Jurkat, Clone E6-1 (cell line): ENCODE measurements around the gene TBX15.

ENCODE experiments used
- DNase-seq: peaks from one replicate; pipeline ENCODE4 v3.0.0-alpha.2; 2011; ENCODE audit warnings: low read depth, low spot score
- H3K4me3 ChIP-seq: 2 replicates; pipeline ENCODE4 v1.5.1; 2011; ENCODE audit warnings: mild to moderate bottlenecking, low read length, control low read depth, moderate library complexity

TBX15 gene

DNA sequence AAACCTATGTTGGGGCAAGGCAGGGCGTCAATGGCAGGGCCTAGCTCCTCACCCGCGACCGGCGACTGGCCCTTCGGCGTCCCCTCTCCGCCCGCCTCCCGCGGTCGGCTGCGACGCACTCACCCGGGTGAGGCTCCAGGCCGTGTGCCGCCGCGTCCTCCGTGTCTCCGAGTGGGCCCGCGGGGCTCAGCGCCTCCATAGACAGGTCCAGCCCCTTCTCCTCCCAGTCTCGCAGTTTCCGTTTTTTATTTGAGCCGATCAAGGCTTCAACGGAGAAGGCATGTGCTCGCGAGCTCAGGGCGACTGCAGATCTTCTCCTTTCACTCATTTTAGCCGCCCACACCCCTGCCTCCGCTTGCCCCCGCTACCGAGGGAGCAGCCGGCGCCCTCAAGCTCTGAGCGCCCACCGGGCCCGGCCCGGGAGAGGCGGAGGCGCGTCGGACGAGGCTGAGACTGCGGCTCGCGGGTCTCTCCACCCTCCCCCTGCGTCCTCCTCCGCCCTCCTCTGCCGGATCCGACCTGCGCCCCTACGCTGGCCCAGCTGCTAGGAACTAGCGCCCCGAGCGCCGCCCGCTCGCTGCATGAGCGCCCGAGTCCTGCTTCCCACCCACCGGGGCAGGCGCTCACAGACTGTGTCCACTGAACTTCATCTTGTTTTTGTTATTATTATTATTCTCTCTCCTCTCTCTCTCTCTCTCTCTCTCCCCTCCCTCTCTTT, 516 bp downstream of the TBX15 start:
- no peak for DNase-seq

DNA sequence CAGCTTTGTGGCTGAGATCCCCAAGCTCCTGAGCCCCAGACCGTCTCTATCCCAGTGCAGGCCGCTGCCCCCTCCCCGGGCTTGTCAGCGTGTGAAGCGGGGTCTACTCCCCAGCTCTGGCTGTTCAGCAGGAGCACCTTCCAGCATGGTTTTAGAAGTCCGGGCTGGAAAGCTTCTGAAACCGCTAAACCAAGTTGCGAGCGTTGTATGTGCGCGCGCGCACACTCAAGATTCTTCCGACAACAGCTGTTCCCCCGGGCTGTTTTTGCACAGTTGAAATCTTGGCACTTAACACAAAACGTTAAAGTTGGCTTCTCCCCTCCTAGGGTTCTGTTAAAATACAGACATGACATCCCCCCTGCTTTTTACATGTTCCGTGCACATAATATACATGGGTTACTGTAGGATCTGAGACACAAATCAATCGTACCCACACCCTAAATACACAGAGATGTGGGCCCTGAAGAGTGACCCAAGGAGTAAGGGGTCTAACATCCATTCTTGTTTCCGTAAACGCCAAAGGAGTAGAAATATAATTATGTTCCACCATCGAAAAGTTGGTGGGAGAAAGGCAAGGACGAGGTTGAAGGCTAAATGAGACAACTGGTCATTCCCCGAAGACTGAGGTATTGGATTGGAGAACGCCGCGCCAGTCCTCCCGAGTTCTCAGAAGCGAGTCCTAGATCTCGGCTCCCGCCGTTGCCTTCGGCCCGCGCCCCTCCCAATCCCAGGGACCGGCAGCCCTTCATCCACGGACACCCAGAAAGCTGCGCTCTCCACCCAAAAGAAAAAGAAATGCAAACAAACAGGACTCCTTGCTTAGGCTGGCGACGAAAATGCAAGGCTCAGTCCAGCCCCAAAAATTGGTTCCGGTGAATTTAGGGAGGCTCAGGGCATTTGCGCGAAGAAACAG, 1.3 kb downstream of the TBX15 start:
- no peak for DNase-seq
- no peak overlapping the region for H3K4me3 ChIP-seq

More for the DNA sequence above, 516 bp downstream of the TBX15 start:
- H3K4me3 ChIP-seq = no peak overlapping the region

DNA sequence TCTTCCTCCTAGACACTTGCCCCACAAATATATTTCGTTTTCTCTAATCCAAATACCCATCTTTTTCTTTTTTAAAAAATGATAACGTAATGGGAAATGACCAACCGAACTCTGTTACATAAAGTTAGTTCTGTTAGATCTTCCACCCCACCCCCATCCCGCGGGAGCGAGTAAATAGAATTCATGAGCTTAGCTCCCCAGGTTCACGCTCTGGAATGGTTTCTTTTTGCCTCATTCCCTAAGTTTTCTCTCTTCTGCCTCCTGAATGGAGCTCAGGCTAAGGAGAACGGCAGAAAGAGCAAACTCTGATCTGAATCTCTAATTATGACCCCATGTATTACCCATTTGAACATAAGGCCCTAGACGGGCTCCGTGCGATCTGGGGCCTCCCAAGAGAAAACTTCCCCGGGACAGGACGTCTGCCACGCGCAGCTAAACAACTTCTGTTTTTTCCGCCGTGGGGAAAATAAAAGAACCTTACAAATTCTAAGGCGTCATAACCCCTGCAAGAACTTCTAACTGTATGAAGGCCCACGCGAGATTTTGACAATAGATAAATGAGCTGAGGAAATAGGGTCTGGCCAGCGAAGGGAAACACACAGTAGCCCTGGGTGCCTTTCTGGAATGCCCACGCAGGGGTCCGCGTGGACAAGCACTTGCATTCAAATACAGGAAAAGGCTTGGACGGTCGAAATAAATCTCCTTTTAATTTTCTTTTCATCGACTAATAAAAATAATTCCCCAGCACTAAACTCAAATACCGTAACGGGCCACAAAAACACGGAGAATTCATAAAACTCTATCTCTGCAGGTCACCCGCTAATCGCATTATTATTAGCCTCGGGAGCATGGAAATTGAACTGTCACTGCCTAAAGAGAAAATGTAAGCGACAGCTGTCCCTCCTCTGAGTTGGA, 2.2 kb downstream of the TBX15 start:
- DNase-seq = no peak
- no peak overlapping the region for H3K4me3 ChIP-seq

DNA sequence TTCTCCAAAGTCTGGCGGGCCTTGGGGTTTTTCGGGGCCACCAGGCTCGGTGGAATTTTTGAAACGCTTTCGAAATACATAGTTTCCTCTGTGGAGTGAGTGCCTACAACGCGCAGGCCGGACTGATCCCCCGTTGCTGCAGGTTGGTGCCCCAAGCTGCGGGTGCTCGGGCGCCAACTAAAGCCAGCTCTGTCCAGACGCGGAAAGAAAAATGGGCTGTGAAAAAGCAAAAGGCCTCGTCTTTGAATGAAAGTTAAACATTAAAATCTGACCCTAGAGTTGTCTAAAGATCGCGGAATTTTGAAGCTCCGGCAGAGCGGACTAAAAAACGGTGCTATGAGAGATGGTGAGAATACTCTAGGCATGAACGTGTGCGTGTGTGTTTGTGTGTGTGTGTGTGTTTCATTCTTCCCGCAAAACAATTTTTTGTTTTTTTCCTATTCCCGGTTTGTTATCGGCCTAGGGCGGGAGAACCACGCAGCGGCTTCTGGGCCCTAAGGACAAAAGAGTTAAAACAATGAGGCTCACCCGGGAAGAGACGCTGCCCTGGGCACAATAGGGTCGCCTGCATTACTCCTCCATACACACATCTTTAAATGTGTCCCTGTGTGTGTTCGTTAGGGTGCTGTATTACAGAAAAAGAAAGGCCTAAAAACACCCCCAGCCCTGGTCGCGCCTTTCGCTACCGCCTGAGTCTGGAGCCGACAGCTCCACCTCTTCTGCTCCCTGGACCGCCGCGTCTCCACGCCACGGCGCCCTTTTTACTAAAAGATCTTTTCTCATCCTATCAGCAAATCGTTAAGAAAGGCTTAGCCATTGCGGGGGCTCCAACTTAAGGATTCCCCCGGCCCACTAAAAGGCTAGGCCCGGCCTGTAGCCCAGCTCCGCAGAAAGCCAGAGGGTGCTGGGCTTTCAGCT, 3.2 kb downstream of the TBX15 start:
- H3K4me3 ChIP-seq = no peak overlapping the region

DNA sequence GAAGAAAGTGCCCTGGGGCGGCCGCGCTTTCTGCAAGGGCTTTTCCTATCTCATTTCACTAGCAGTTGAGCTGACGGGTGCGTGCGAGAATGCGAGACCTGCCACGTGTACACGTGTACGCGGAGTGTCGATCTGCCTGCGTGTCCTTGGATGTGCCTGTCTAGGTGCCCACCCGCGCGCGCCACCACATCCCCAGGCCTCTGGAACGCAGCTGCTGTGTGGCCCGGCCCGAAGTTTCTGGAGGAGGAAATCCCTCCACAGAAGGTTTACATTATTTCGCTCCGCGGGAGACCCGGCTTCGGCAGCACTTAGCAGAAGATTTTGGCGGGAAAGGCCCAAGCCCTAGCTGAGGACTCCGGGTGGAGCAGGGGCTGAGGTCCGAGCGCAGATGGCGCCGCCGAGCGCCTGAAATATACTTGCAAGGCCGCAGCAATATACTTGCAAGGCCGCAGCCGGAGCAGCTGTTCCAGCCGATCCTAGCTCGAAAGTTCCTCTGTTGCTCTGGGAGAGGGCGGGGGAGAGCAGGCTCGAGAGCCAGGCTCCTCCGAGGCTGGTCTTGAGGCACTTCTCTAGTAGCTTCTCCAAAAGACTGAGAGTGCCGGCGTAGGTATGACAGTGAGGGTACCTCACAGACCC, 3.9 kb downstream of the TBX15 start:
- H3K4me3 ChIP-seq = no peak overlapping the region
- DNase-seq = no peak

More for the DNA sequence above, 3.2 kb downstream of the TBX15 start:
- no peak for DNase-seq

DNA sequence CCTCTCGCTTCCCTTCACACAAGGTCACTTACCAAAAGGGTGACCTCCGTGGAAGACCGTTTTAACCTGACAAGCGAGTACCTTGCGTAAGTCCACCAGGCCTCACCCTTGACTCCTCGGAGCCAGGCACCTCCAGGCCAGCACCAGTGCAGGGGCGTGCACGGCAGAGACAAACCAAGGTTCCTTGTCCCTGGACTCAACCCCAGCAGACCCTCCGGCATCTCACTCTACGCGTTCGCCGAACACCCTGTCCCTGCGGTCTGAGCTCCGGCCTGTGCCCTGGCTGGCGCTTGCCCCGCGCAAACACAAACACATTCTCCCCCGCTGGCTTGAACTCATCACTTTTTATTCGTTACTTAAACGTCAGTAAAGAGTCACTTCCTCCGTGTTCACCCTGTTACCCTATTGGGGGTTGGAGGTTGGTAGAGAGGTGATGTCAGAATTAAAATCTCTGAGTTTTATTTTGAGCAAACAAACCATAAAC, 4.5 kb downstream of the TBX15 start:
- no peak overlapping the region for H3K4me3 ChIP-seq
- no peak for DNase-seq

DNA sequence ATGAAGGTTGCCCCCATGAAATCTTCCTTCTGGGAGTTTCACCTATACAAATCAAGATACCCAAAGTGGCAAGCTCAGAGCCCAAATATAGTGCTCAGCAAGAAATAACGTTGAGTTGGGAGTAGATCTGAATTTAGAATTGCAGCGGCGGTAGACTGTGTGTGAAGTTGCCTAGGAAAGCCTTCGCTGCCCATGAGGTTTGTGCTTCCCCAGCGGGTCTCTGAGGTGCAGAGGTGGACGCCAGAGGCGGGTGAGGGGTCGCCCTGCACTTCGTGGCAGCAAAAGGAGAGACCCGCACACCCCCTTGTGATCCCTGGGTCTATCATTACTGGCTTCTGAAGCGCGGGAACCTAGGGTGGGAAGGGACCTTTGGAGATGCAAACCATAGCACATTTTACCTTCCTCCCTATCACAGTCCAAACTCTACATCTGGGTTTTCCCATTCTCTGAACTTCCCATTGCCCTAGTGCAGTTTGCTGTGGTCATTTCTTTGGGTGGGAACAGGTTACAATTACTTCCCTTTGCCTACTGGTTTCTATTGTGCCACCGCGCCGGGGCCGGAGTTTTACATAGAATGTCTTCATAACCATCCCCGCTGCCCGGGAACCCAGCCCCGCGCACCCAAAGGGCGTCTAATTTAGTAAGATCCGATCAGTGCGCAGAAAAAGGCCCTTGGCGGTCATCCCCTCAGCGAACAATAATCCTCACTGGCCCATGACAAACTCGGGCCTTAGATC, 5.2 kb downstream of the TBX15 start:
- no peak for DNase-seq
- H3K4me3 ChIP-seq = no peak overlapping the region

DNA sequence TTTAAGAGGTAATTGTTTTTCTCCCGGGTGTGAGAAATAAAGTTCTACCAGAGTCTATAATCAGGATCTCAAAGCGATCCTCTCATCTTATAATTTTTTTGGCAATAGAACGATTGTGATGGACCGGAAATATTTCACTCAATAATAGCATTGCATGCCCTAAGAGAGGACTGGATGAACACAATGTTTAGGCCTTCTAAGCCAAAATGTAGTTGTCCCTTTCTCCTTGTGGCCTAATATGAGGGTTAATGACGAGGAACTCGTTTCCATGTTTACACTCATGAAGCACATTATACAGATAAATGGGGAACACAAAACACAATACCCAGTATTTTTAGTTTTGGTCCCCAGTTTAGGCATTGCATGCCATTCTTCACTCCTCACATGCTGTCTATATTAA, 5.9 kb downstream of the TBX15 start:
- H3K4me3 ChIP-seq = no peak overlapping the region
- DNase-seq = no peak

DNA sequence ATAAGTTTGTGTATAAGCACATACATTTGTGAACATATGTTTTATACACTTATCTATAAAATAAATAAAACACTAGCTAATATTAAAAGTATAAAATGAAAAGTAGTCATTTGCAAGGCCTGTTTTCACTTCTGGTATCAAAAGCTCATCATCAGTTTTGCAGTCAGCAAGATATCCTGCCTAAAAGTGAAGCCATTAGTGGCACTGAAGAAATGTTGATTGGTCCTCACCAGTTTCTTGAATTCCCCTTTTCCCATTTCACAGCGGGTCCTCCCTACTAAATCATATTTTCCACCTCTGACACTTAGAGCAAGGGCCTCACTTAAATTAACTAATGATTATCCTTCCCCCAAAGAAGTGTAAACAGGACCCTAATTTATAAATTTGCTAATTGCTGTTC, 6.7 kb downstream of the TBX15 start:
- no peak for DNase-seq
- no peak overlapping the region for H3K4me3 ChIP-seq

DNA sequence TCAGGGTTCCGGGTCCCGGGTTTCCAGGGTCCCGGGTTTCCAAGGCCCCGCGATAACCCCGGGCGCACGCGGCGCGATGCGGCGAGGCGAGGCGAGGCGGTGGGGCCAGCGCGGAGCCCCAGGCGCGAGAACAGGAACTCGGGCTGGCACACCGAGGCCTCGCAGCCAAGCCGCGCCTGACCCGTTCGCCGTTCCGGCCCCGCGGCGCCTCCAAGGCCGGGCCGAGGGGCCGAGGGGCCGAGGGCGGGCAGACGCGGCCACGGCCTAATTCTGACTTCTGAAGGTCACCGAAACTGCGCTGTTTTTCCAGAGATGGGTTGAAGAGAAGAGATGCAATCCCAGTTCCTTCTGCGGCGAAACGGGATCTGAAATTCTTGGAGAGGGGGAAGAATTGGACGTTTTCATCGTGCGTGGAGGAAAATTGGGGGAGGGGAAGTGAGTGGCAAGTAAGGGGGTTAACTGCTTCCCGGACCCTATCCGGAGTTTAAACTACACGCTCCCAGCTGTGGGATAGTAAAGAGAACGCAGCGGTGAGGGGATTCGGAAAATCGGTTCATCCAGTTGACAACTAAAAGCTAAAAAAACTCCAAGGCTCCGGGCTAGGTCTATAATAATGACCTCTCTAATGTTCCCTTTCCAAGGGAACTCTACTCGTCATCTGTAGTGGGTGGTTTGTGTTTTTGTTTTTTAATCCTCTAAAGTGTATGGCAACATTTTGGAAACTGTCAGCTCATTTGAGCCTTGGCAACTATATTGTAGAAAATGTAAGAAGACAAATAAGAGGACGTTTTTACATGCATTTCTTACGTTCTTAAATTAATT, 8.2 kb downstream of the TBX15 start:
- H3K4me3 ChIP-seq = no peak overlapping the region
- no peak for DNase-seq

DNA sequence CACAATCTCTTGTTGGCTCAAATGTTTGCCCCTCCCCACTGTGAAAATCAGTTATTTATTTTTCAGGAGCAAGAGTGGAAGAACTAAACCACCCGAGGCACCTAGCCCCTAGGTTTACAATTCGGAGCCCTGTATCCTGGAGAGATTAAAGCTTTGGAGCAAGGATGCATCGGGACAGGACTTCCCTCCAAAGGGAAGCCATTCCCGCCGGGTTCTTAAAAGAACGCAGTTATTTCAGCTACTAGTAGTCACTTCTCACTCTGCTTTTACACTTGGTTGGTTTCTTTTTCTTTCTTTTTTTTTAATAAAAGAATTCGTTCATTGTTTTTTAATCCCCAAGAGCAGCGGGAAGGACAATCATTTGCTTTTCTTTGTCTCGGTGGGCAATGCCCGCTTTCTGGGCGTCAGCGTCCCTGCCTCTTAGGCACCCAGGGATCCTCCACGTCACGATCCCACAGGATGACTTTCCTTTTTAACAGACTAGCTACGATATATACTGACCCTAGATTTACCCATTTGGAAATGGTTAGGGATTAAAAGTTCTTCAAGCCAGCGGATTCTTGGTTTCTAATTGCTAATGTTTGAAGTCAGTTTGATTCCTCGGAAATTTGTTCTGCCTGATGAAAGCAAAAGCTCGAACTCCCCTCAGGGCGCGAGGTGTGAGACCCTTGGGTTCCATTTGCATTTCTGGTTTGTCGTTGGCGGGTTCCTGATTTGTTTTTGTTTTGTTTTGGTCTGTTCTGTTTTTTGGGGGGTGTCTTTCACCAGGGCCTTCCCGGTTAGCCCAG, 9.0 kb downstream of the TBX15 start:
- DNase-seq = no peak
- H3K4me3 ChIP-seq = no peak overlapping the region

DNA sequence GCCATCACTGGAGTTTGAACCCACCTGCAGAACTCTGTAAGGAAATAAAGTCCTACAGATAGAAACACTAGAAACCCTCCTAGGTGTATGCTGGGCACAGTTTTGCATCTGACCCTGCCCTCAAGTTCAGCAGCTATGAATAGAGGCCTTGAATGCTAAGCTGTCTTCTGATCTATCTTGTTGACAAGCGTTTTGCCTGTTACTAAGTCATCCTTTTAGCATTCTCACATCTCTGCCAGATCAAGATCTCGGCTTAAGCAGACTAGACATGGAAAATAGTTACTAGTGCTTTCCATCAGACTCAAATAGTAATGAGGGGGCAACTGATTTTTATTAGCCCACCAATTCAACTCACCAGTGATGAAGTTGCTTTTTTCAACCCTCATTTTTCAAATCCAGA, 10.5 kb downstream of the TBX15 start:
- no peak for DNase-seq
- no peak overlapping the region for H3K4me3 ChIP-seq

DNA sequence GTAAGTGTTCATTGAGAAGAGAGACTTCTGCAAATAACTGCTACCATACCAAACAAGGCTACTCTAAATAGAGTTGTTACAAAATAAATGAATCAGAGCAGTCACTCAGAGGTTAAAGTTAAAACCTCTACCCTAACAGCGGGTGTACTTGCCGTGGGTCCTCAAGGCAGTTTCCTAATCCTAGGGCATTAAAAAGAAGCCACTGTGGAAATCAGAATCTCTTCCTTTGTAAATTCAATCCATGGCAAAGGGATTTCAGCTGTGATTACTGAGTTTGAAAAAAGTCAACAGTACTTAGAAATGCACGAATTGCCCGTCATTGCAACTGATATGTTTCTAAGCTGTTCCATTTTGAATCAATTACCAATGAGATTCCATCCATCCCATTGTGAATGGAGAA, 13.5 kb downstream of the TBX15 start:
- no peak overlapping the region for H3K4me3 ChIP-seq
- no peak for DNase-seq

DNA sequence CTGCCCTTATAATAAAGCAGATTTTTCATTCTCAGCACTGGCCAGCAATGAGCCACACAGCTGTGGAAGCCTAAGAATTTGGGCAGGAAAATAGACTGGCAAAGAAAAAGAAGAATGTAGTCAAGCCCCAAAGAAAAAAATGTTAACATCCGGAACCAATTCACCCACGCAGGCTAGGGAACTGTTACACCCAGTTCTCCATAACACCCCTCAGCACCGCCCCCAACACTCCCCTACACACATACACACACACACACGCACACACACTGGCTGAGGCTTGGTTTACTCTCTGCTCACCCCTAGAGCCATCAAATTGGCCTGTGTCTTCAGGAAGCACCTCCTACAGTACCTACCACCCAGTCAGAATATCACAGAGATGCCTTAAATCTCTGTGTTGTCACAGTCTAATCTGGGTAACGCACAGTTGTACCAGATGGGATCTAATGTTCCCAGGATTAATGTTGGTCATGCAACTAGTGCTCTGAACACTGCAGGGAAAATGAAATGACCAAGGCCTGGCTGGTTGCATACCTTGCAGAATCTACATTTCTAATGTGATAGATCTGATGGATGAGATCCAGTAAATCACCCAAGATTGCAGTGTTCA, 14.5 kb downstream of the TBX15 start:
- DNase-seq = no peak

DNA sequence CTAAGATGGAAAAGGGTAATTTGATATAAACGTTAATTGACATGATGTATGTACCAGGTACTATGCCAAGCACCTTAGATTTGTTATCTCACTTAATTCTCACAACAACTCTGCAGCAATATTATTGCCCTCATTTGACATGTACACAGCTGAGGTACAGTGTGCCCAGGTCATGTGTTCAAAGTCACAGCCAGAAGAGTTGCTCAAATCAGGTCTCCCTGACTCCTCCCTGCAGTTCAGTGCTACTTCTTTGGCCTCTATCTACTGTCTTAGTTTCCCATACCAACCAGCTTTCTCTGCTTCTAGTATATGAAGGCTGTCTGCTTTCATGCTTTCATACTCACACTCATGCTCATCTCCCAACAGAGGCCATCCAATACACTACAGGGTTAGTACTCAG, 15.1 kb downstream of the TBX15 start:
- no peak for DNase-seq
- H3K4me3 ChIP-seq = no peak overlapping the region

More for the DNA sequence above, 14.5 kb downstream of the TBX15 start:
- H3K4me3 ChIP-seq = no peak overlapping the region
